Measurements from ENCODE around the gene BLACAT1.
"Not testable (repeated sequence)": the region's sequence is repeated elsewhere in the genome, so short reads cannot be mapped to it uniquely, and the experiment has no call there.

The BLACAT1 gene

DNA sequence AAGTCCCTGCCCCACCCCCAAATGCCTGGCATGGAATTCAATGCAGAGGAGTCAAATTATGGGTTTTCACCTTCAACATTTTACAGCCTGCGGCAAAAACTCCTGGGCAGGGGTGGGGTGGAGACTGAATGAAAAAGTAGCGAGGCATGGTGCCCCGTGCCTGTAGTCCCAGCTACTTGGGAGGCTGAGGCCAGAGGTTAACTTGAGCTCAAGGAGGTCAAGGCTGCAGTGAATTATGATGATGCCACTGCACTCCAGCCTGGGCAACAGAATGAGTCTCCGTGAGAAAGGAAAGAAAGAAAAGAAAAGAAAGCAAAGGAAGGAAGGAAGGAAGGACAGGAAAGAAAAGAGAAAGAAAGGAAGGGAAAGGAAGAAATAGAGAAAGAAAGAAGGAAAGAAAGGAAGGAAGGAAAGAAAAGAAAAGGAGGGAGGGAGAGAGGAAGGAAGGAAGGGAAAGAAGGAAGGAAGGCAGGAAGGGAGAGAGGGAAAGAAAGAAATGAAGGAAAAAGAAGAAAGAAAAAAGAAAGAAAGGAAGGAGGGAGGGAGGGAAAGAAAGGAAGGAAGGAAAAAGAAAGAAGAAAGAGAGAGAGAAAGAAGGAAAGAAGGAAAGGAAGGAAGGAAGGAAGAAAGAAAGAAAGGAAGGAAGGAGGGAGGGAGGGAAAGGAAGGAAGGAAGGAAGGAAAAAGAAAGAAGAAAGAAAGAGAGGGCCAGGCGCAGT, 45.1 kb downstream of the BLACAT1 start:
- no peaks in the 10 kb centered on the region for H3K9me3 Mint-ChIP-seq
- H3K27me3 Mint-ChIP-seq, result peaks cover 32% of the 10 kb centered on the region
- H3K4me1 Mint-ChIP-seq (ENCODE audit: low read depth), result no peaks in the 10 kb centered on the region
- H3K4me3 Mint-ChIP-seq, result no peak overlapping the region
- H3K27ac Mint-ChIP-seq, result no peak overlapping the region
- intact Hi-C loops (cut with micrococcal nuclease), result no loop called here
- H3K36me3 Mint-ChIP-seq (ENCODE audit: low read depth), result no peaks in the 10 kb centered on the region

DNA sequence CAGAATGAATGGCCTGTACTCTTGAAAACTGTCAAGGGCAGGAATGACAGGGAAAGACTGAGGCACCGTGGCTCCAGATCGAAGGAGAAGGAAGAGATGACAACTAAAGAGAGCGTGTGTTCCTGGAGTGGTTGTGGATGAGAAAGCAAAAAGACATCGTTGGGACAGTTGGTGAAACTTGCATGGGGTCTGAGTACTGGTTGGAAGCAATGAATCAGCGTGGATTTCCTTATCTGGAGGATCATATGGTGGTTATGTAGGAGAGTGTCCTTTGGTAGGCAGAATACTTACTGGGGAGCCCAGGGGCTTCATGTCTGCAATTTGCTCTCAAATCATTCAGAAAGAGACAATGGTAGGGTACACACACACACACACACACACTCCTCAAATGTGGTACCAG, 47.9 kb downstream of the BLACAT1 start:
- H3K27me3 Mint-ChIP-seq, result peaks cover 31% of the 10 kb centered on the region
- intact Hi-C loops (cut with micrococcal nuclease), result no loop called here
- no peak overlapping the region for H3K4me3 Mint-ChIP-seq
- H3K27ac Mint-ChIP-seq, result no peak overlapping the region
- H3K4me1 Mint-ChIP-seq (ENCODE audit: low read depth), result no peaks in the 10 kb centered on the region
- no peaks in the 10 kb centered on the region for H3K9me3 Mint-ChIP-seq
- no peaks in the 10 kb centered on the region for H3K36me3 Mint-ChIP-seq (ENCODE audit: low read depth)

DNA sequence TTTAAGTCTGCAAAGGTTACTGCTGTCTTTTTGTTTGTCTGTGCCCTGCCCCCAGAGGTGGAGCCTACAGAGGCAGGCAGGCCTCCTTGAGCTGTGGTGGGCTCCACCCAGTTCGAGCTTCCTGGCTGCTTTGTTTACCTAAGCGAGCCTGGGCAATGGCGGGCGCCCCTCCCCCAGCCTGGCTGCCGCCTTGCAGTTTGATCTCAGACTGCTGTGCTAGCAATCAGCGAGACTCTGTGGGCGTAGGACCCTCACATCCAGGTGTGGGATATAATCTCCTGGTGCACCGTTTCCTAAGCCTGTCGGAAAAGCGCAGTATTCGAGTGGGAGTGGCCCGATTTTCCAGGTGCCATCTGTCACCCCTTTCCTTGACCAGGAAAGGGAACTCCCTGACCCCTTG, 49.6 kb downstream of the BLACAT1 start:
- H3K36me3 Mint-ChIP-seq (ENCODE audit: low read depth); H3K27ac Mint-ChIP-seq; H3K4me3 Mint-ChIP-seq; intact Hi-C loops (cut with micrococcal nuclease); H3K9me3 Mint-ChIP-seq; H3K4me1 Mint-ChIP-seq (ENCODE audit: low read depth): not testable (repeated sequence)
- peaks cover 25% of the 10 kb centered on the region for H3K27me3 Mint-ChIP-seq

Data from dendritic cell treated with granulocyte-macrophage colony-stimulating factor and Interleukin-4, amounts not matched to agents 40 ng/mL and 50 ng/mL, for 4 days (primary cell).